CD8-positive, alpha-beta memory T cell (primary cell): ENCODE data around the gene CCDC13. TPM values are rescaled to one million over a fixed set of nuclear protein-coding genes. Genes with fewer than 3 reads are reported as not detected.

Experiments
- CTCF ChIA-PET: fragments of 350-600 bp; sonication (Branson Sonifier 250); formaldehyde crosslinking; loops from one replicate; lab custom pipeline; 2021; ENCODE audit warnings: antibody characterized with exemption; lab: Charles Lee
- POLR2A ChIA-PET: fragments of 350-600 bp; sonication (Branson Sonifier 250); formaldehyde crosslinking; loops from one replicate; lab custom pipeline; 2021; ENCODE audit warnings: antibody characterized with exemption; lab: Charles Lee
- DNase-seq, 5 donors: peaks; one replicate each; pipeline versions ENCODE4 v3.0.0 to v3.0.0-alpha.2; 2020 to 2022; ENCODE audit warnings: mixed read lengths in 1 of 5
- H3K27ac ChIP-seq: one replicate; pipeline ENCODE4 v1.7.0; 2013; ENCODE audit warnings: low read depth, mild to moderate bottlenecking, low read length, moderate library complexity
- H3K27me3 ChIP-seq: 2 replicates; pipeline ENCODE4 v1.7.0; 2013; ENCODE audit warnings: low read length, mild to moderate bottlenecking; ENCODE audit not compliant: insufficient read depth, poor library complexity, severe bottlenecking
- H3K36me3 ChIP-seq: 2 replicates; pipeline ENCODE4 v1.7.0; 2013; ENCODE audit warnings: mild to moderate bottlenecking, low read length, moderate library complexity; ENCODE audit not compliant: insufficient read depth
- H3K4me1 ChIP-seq: 2 replicates; pipeline ENCODE4 v1.7.0; 2013; ENCODE audit warnings: mild to moderate bottlenecking, low read length, moderate library complexity; ENCODE audit not compliant: insufficient read depth
- H3K4me3 ChIP-seq: 2 replicates; pipeline ENCODE4 v1.7.0; 2013; ENCODE audit warnings: mild to moderate bottlenecking, low read length
- H3K9me3 ChIP-seq: 2 replicates; pipeline ENCODE4 v1.7.0; 2013; ENCODE audit warnings: mild to moderate bottlenecking, low read length
- H3K27ac Mint-ChIP-seq, 8 donors: one replicate each; pipeline ENCODE4 v1.8.0; 2020 to 2021; ENCODE audit warnings: mixed read lengths in 8 of 8, mild to moderate bottlenecking in 6 of 8, inconsistent platforms in 3 of 8, moderate library complexity in 3 of 8
- H3K27me3 Mint-ChIP-seq, 2 donors: one replicate each; pipeline ENCODE4 v1.8.0; 2020 to 2021; ENCODE audit warnings: mixed read lengths in 2 of 2, mild to moderate bottlenecking in 1 of 2, moderate library complexity in 1 of 2
- H3K36me3 Mint-ChIP-seq, 3 donors: one replicate each; pipeline ENCODE4 v1.8.0; 2020 to 2021; ENCODE audit warnings: mixed read lengths in 3 of 3, inconsistent platforms in 1 of 3, mild to moderate bottlenecking in 1 of 3
- H3K4me1 Mint-ChIP-seq, 3 donors: one replicate each; pipeline ENCODE4 v1.8.0; 2020 to 2021; ENCODE audit warnings: mixed read lengths in 3 of 3, inconsistent platforms in 1 of 3, mild to moderate bottlenecking in 1 of 3
- H3K4me3 Mint-ChIP-seq, 7 donors: one replicate each; pipeline ENCODE4 v1.8.0; 2020 to 2021; ENCODE audit warnings: mixed read lengths in 7 of 7, mild to moderate bottlenecking in 6 of 7, moderate library complexity in 4 of 7, inconsistent platforms in 2 of 7
- H3K9me3 Mint-ChIP-seq, 5 donors: one replicate each; pipeline ENCODE4 v1.8.0; 2020 to 2022; ENCODE audit warnings: mixed read lengths in 5 of 5, mild to moderate bottlenecking in 3 of 5, moderate library complexity in 2 of 5, inconsistent platforms in 1 of 5
- polyA plus RNA-seq: library from polyadenylated mRNA; unstranded; fragments of 300-500 nt; fragmentation: Illumina TruSeq; gene quantifications from one replicate; pipeline ENCODE4 v1.2.3, GENCODE V29; 2021
- total RNA-seq, 2 experiments: library from RNA; stranded (reverse); gene quantifications; one replicate each; pipeline ENCODE4 v1.2.3, GENCODE V29; 2021

The CCDC13 gene
- total and polyA plus RNA-seq, 3 experiments from 2014 or later, result 0.33 to 0.44 (median 0.42) TPM

GRCh38 chr3:42743204-42743995 lies 29.7 kb downstream of the CCDC13 start:
- H3K27ac ChIP-seq, result no peak overlapping the region
- no peaks in the 10 kb centered on the region for H3K9me3 Mint-ChIP-seq
- no peaks in the 10 kb centered on the region for H3K36me3 Mint-ChIP-seq
- H3K4me1 ChIP-seq, result peaks cover 24% of the 10 kb centered on the region
- peak overlapping the region in 1 of 8 donors; percentile 23 for H3K27ac Mint-ChIP-seq
- no peak overlapping the region for H3K4me3 ChIP-seq
- H3K27me3 ChIP-seq, result no peaks in the 10 kb centered on the region
- DNase-seq, result no peak
- H3K36me3 ChIP-seq, result no peaks in the 10 kb centered on the region
- no peaks in the 10 kb centered on the region for H3K9me3 ChIP-seq
- H3K27me3 Mint-ChIP-seq, result peaks cover 0 to 5% of the 10 kb centered on the region in 2 donors
- ChIA-PET POLR2A (no interaction called here), CTCF (interaction anchor here (1.0 to 2.9 kb wide), 4 partner anchors 8 to 241 kb away, joined by 3 to 9 read pairs (median 3); partner anchors contain the start of gene VIPR1)
- peaks cover 13 to 16% (median 13%) of the 10 kb centered on the region in 3 donors for H3K4me1 Mint-ChIP-seq
- no peak overlapping the region for H3K4me3 Mint-ChIP-seq

GRCh38 chr3:42742688-42743087 lies 30.4 kb downstream of the CCDC13 start:
- Mint-ChIP-seq H3K4me1 (peaks cover 6 to 9% (median 6%) of the 10 kb centered on the region in 3 donors), H3K4me3 (no peak overlapping the region), H3K36me3 (no peaks in the 10 kb centered on the region), H3K9me3 (no peaks in the 10 kb centered on the region), H3K27ac (peak overlapping the region in 1 of 8 donors; percentile 91), H3K27me3 (peaks cover 0 to 5% of the 10 kb centered on the region in 2 donors)
- H3K4me3 ChIP-seq, result no peak overlapping the region
- ChIA-PET POLR2A (no interaction called here), CTCF (no interaction called here)
- H3K4me1 ChIP-seq, result peaks cover 17% of the 10 kb centered on the region
- H3K27ac ChIP-seq, result no peak overlapping the region
- H3K36me3 ChIP-seq, result no peaks in the 10 kb centered on the region
- no peaks in the 10 kb centered on the region for H3K27me3 ChIP-seq
- no peak for DNase-seq
- no peaks in the 10 kb centered on the region for H3K9me3 ChIP-seq

- H3K27me3 ChIP-seq, result no peaks in the 10 kb centered on the region
- no peaks in the 10 kb centered on the region for H3K36me3 Mint-ChIP-seq
- peak overlapping the region in 1 of 8 donors; percentile 60 for H3K27ac Mint-ChIP-seq
- H3K27me3 Mint-ChIP-seq, result peaks cover 0 to 5% of the 10 kb centered on the region in 2 donors
- no peak overlapping the region for H3K4me3 ChIP-seq
- H3K4me1 Mint-ChIP-seq, result peaks cover 2 to 4% (median 2%) of the 10 kb centered on the region in 3 donors
- H3K9me3 ChIP-seq, result no peaks in the 10 kb centered on the region
- no peak overlapping the region for H3K27ac ChIP-seq
- no peaks in the 10 kb centered on the region for H3K36me3 ChIP-seq
- no peak overlapping the region for H3K4me3 Mint-ChIP-seq
- no peak for DNase-seq
- ChIA-PET CTCF (no interaction called here), POLR2A (no interaction called here)
- H3K9me3 Mint-ChIP-seq, result no peaks in the 10 kb centered on the region
- peaks cover 12% of the 10 kb centered on the region for H3K4me1 ChIP-seq
Observed at GRCh38 chr3:42742259-42742658, 30.8 kb downstream of the CCDC13 start.

- Histone ChIP-seq H3K27ac (no peak overlapping the region), H3K27me3 (no peaks in the 10 kb centered on the region), H3K4me1 (peaks cover 8% of the 10 kb centered on the region), H3K9me3 (no peaks in the 10 kb centered on the region), H3K36me3 (no peaks in the 10 kb centered on the region), H3K4me3 (no peak overlapping the region)
- CTCF ChIA-PET, result no interaction called here
- POLR2A ChIA-PET, result no interaction called here
- no peak for DNase-seq
- Mint-ChIP-seq H3K27ac (no peak overlapping the region), H3K27me3 (peaks cover 0 to 5% of the 10 kb centered on the region in 2 donors), H3K9me3 (no peaks in the 10 kb centered on the region), H3K36me3 (no peaks in the 10 kb centered on the region), H3K4me3 (no peak overlapping the region), H3K4me1 (peaks cover 0 to 3% (median 0%) of the 10 kb centered on the region in 3 donors)
Observed at GRCh38 chr3:42741796-42742195, 31.3 kb downstream of the CCDC13 start.

GRCh38 chr3:42739401-42740158 lies 33.5 kb downstream of the CCDC13 start:
- POLR2A ChIA-PET, result no interaction called here
- CTCF ChIA-PET, result interaction anchor here (0.6 kb wide), 1 partner anchor 12 kb away, joined by 3 read pairs; no protein-coding TSS in a partner anchor
- no peaks in the 10 kb centered on the region for H3K9me3 Mint-ChIP-seq
- H3K4me3 Mint-ChIP-seq, result no peak overlapping the region
- Histone ChIP-seq H3K4me1 (no peaks in the 10 kb centered on the region), H3K9me3 (no peaks in the 10 kb centered on the region), H3K27ac (no peak overlapping the region), H3K27me3 (no peaks in the 10 kb centered on the region), H3K36me3 (no peaks in the 10 kb centered on the region), H3K4me3 (no peak overlapping the region)
- no peak overlapping the region for H3K27ac Mint-ChIP-seq
- DNase-seq, result no peak
- no peaks in the 10 kb centered on the region for H3K36me3 Mint-ChIP-seq
- peaks cover 0 to 5% of the 10 kb centered on the region in 2 donors for H3K27me3 Mint-ChIP-seq
- H3K4me1 Mint-ChIP-seq, result no peaks in the 10 kb centered on the region

GRCh38 chr3:42736531-42736930 lies 36.5 kb downstream of the CCDC13 start:
- Mint-ChIP-seq H3K4me1 (no peaks in the 10 kb centered on the region), H3K27ac (no peak overlapping the region), H3K27me3 (peaks cover 0 to 7% of the 10 kb centered on the region in 2 donors), H3K4me3 (no peak overlapping the region), H3K9me3 (no peaks in the 10 kb centered on the region), H3K36me3 (no peaks in the 10 kb centered on the region)
- no peak for DNase-seq
- H3K36me3 ChIP-seq, result no peaks in the 10 kb centered on the region
- H3K4me3 ChIP-seq, result no peak overlapping the region
- no peaks in the 10 kb centered on the region for H3K9me3 ChIP-seq
- POLR2A ChIA-PET, result no interaction called here
- CTCF ChIA-PET, result no interaction called here
- no peaks in the 10 kb centered on the region for H3K27me3 ChIP-seq
- H3K27ac ChIP-seq, result no peak overlapping the region
- no peaks in the 10 kb centered on the region for H3K4me1 ChIP-seq

GRCh38 chr3:42736081-42736480 lies 37.0 kb downstream of the CCDC13 start:
- H3K27ac Mint-ChIP-seq, result no peak overlapping the region
- no peaks in the 10 kb centered on the region for H3K36me3 ChIP-seq
- no peaks in the 10 kb centered on the region for H3K4me1 ChIP-seq
- H3K9me3 Mint-ChIP-seq, result no peaks in the 10 kb centered on the region
- peaks cover 0 to 7% of the 10 kb centered on the region in 2 donors for H3K27me3 Mint-ChIP-seq
- CTCF ChIA-PET, result no interaction called here
- H3K4me3 Mint-ChIP-seq, result no peak overlapping the region
- no peaks in the 10 kb centered on the region for H3K27me3 ChIP-seq
- H3K4me1 Mint-ChIP-seq, result no peaks in the 10 kb centered on the region
- POLR2A ChIA-PET, result no interaction called here
- H3K36me3 Mint-ChIP-seq, result no peaks in the 10 kb centered on the region
- no peak overlapping the region for H3K4me3 ChIP-seq
- no peaks in the 10 kb centered on the region for H3K9me3 ChIP-seq
- DNase-seq, result no peak
- no peak overlapping the region for H3K27ac ChIP-seq

GRCh38 chr3:42735615-42736014 lies 37.4 kb downstream of the CCDC13 start:
- Histone ChIP-seq H3K36me3 (no peaks in the 10 kb centered on the region), H3K4me1 (no peaks in the 10 kb centered on the region), H3K9me3 (no peaks in the 10 kb centered on the region), H3K27ac (no peak overlapping the region), H3K4me3 (no peak overlapping the region), H3K27me3 (no peaks in the 10 kb centered on the region)
- DNase-seq, result no peak
- Mint-ChIP-seq H3K27ac (no peak overlapping the region), H3K4me1 (no peaks in the 10 kb centered on the region), H3K36me3 (no peaks in the 10 kb centered on the region), H3K27me3 (peaks cover 0 to 7% of the 10 kb centered on the region in 2 donors), H3K9me3 (no peaks in the 10 kb centered on the region), H3K4me3 (no peak overlapping the region)
- ChIA-PET POLR2A (no interaction called here), CTCF (interaction anchor here (1.4 kb wide), 1 partner anchor 9 kb away, joined by 3 read pairs; no protein-coding TSS in a partner anchor)
